SK-N-SH (cell line): ENCODE results near the gene S100A7. TPM values are rescaled to one million over a fixed set of nuclear protein-coding genes. Genes with fewer than 3 reads are reported as not detected.

Experiments
- CTCF ChIA-PET: fragments of 300-600, 350-600 bp; formaldehyde crosslinking; extraction: SDS; loops from one replicate; lab custom pipeline; 2021; lab: Yijun Ruan, JAX
- POLR2A ChIA-PET: fragments of 350-600 bp; sonication (Branson Sonifier 250); formaldehyde crosslinking; extraction: SDS; loops from one replicate; lab custom pipeline; 2020; ENCODE audit warnings: antibody characterized with exemption, inconsistent platforms; lab: Yijun Ruan, JAX
- DNase-seq: peaks from one replicate; pipeline ENCODE4 v3.0.0; 2012
- H2AFZ ChIP-seq: fragments of 200-600 bp; sonication (generic); 2 replicates; pipeline ENCODE4 v1.8.1; 2016; ENCODE audit warnings: antibody characterized with exemption, mild to moderate bottlenecking, low read depth
- H3F3A ChIP-seq: fragments of 200-600 bp; sonication (generic); replicated peaks from 2 replicates; pipeline ENCODE3; 2016; ENCODE audit warnings: antibody characterized with exemption, mild to moderate bottlenecking; ENCODE audit not compliant: insufficient read depth
- H3K27ac ChIP-seq, 2 experiments: fragments of 200-500 bp in 1 of 2; fragments of 200-600 bp in 1 of 2; sonication (Bioruptor generic) in 1 of 2; sonication (generic), shearing (Covaris generic) in 1 of 2; 2 replicates each; pipeline versions ENCODE4 v1.5.1 to v1.6.1; 2014 to 2016; ENCODE audit warnings: low read depth in 2 of 2, inconsistent platforms in 1 of 2, low read length in 1 of 2, mild to moderate bottlenecking in 1 of 2, mixed read lengths in 1 of 2
- H3K27me3 ChIP-seq: fragments of 200-600 bp; sonication (generic), shearing (Covaris generic); 2 replicates; pipeline ENCODE4 v1.6.1; 2016; ENCODE audit warnings: mixed run types; ENCODE audit not compliant: insufficient read depth
- H3K36me3 ChIP-seq, 2 experiments: fragments of 200-500 bp in 1 of 2; fragments of 200-600 bp in 1 of 2; sonication (Bioruptor generic) in 1 of 2; sonication (generic) in 1 of 2; replicated peaks in 1 of 2; 2 replicates each; pipeline versions ENCODE3 to v1.5.1; 2014 to 2016; ENCODE audit warnings: low read length in 1 of 2, mild to moderate bottlenecking in 1 of 2; ENCODE audit not compliant: insufficient read depth in 2 of 2, control insufficient read depth in 1 of 2
- H3K4me1 ChIP-seq, 2 experiments: fragments of 200-500 bp in 1 of 2; fragments of 200-600 bp in 1 of 2; sonication (Bioruptor generic) in 1 of 2; sonication (generic), shearing (Covaris generic) in 1 of 2; 2 replicates each; pipeline versions ENCODE4 v1.5.1 to v1.6.1; 2014 to 2016; ENCODE audit warnings: low read depth in 1 of 2, low read length in 1 of 2, mixed run types in 1 of 2; ENCODE audit not compliant: insufficient read depth in 2 of 2, control insufficient read depth in 1 of 2
- H3K4me2 ChIP-seq: fragments of 200-600 bp; sonication (generic), shearing (Covaris generic); 2 replicates; pipeline ENCODE4 v1.6.1; 2017; ENCODE audit warnings: mixed run types
- H3K4me3 ChIP-seq, 2 experiments: fragments of 200-500 bp in 1 of 2; fragments of 200-600 bp in 1 of 2; sonication (Bioruptor generic) in 1 of 2; sonication (generic), shearing (Covaris generic) in 1 of 2; 2 replicates each; pipeline versions ENCODE4 v1.5.1 to v1.8.1; 2014 to 2016; ENCODE audit warnings: low read depth in 2 of 2, inconsistent platforms in 1 of 2, low read length in 1 of 2, mild to moderate bottlenecking in 1 of 2, mixed read lengths in 1 of 2, moderate library complexity in 1 of 2
- H3K79me2 ChIP-seq: fragments of 200-600 bp; sonication (generic); 2 replicates; pipeline ENCODE4 v1.8.1; 2017; ENCODE audit warnings: mild to moderate bottlenecking; ENCODE audit not compliant: insufficient read depth
- H3K9ac ChIP-seq: fragments of 200-600 bp; sonication (generic); 2 replicates; pipeline ENCODE4 v1.6.1; 2017; ENCODE audit warnings: mixed run types
- H3K9me2 ChIP-seq: fragments of 200-600 bp; sonication (generic); 2 replicates; pipeline ENCODE4 v1.6.1; 2017; ENCODE audit warnings: mixed run types
- H3K9me3 ChIP-seq: fragments of 200-600 bp; sonication (generic); 2 replicates; pipeline ENCODE4 v1.6.1; 2017; ENCODE audit warnings: mixed run types, mild to moderate bottlenecking, moderate library complexity
- H4K20me1 ChIP-seq: fragments of 200-600 bp; sonication (generic); 2 replicates; pipeline ENCODE4 v1.6.1; 2017; ENCODE audit warnings: mild to moderate bottlenecking, mixed run types; ENCODE audit not compliant: insufficient read depth
- CHD2 ChIP-seq: fragments of 150-350 bp; IDR thresholded peaks from 2 replicates; pipeline ENCODE4 v1.6.1; 2018; ENCODE audit warnings: low read length; ENCODE audit not compliant: partially characterized antibody
- FOXJ3 ChIP-seq: sonication (generic); formaldehyde crosslinking; IDR thresholded peaks from 2 replicates; pipeline ENCODE4 v1.5.1; 2020; ENCODE audit warnings: mild to moderate bottlenecking, missing genetic modification reagents
- JUND ChIP-seq: IDR thresholded peaks from 2 replicates; pipeline ENCODE4 v1.4.0; 2012
- MEF2A ChIP-seq: IDR thresholded peaks from 2 replicates; pipeline ENCODE4 v1.4.0; 2012; ENCODE audit warnings: low read depth, borderline replicate concordance
- MXI1 ChIP-seq: IDR thresholded peaks from 2 replicates; pipeline ENCODE4 v1.6.1; 2012; ENCODE audit warnings: mild to moderate bottlenecking, low read depth, low read length, improper control_type of control experiment
- POLR2AphosphoS5 ChIP-seq: IDR thresholded peaks from 2 replicates; pipeline ENCODE4 v1.6.1; 2012; ENCODE audit warnings: low read depth, low read length
- RAD21 ChIP-seq: IDR thresholded peaks from 2 replicates; pipeline ENCODE4 v1.6.1; 2012; ENCODE audit warnings: mild to moderate bottlenecking, low read length
- SMC3 ChIP-seq: IDR thresholded peaks from 2 replicates; pipeline ENCODE4 v1.6.1; 2012; ENCODE audit warnings: low read depth, low read length, improper control_type of control experiment
- TAF1 ChIP-seq: IDR thresholded peaks from 2 replicates; pipeline ENCODE4 v1.6.1; 2012; ENCODE audit warnings: low read depth, mild to moderate bottlenecking, low read length, moderate library complexity, borderline replicate concordance
- TEAD4 ChIP-seq: IDR thresholded peaks from 2 replicates; pipeline ENCODE4 v1.4.0; 2012; ENCODE audit warnings: mild to moderate bottlenecking, borderline replicate concordance; ENCODE audit not compliant: insufficient read depth
- WGBS: methylation state at CpG from one replicate; pipeline ENCODE4 v1.1.6; 2017; ENCODE audit warnings: low lambda C conversion rate; 5-methylcytosine and 5-hydroxymethylcytosine counted together
- polyA plus RNA-seq, 3 experiments: library from polyadenylated mRNA; depleted of rRNA; stranded (reverse); fragments of >200 nt; gene quantifications; 2 replicates each; pipeline ENCODE4 v1.2.3, GENCODE V29; 2012
- TF ChIP-seq, protein P1 (sequence below): fragments of 150-350 bp; IDR thresholded peaks from 2 replicates; pipeline ENCODE4 v1.6.1; 2017; ENCODE audit warnings: antibody characterized with exemption, low read length, low read depth, borderline replicate concordance
- TF ChIP-seq, protein P2 (sequence below): IDR thresholded peaks from 2 replicates; pipeline ENCODE4; 2012
- TF ChIP-seq, protein P3 (sequence below): IDR thresholded peaks from 2 replicates; pipeline ENCODE4 v1.4.0; 2012; ENCODE audit warnings: low read depth, borderline replicate concordance
- TF ChIP-seq, protein P4 (sequence below): IDR thresholded peaks from 2 replicates; pipeline ENCODE4 v1.6.1; 2012; ENCODE audit warnings: mild to moderate bottlenecking, low read depth, low read length, moderate library complexity
- TF ChIP-seq, protein P5 (sequence below): IDR thresholded peaks from 2 replicates; pipeline ENCODE4 v1.4.0; 2012; ENCODE audit warnings: low read depth

S100A7 gene
- polyA plus RNA-seq, 1 of the 3 experiments (the other 2 are of a cell fraction): not detected

DNA sequence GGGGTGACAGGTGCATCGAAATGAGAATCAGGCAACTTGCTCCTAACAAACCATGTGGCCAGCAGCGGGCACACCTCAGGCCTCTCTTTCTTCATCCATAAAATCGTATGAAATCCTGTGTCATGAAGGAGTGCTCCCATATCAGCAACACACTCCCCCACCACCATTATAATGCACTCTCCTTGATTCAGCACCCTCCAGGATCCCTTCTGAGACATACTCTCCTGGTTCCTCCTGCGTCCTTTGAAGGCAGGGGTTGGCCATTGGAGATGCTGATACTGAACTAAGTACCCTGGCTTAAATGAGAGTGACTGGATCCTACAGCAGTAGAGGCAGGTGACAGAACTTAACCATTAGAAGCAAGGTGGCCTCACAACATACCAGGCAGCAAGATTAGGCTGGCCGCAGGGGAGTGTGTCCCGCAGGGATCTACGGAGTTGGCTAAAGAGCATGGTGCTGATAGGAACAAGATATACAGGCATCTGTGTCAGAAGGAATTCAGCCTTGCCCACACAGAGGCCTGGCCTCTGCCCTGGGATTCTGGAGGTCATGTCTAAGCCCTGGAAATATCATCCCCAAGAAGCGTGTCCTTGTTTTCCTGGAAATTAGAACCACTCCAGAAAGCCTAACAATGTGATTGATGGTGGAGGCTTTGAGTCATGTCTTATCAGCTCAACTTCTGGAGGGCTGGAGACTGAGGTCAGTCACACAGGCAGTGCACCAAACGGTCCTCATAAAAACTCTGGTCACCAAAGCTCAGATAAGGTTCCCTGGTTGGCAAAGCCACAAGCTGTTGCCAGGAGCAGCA is 27.4 kb downstream of the S100A7 start:
- POLR2A ChIA-PET: no interaction called here
- DNase-seq: no peak

DNA sequence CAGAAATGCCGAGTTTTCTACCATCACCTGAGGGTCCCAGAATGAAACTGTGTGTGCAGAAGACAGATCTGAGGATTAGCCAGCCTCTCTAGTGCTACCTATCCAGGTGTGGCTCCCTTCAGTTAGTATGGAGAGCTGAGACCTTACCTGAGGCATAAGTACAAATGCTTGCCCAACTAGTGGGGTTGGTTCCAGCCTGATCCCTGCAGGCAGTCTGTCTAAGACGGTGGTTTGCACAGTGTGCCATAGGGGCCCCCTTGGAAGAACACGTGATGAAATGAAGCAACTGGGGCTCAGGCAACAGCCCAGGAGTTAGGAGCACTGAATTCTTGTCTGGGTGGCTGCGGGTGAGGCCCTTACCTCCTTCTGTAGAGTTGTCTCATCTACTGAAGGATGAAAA is 28.5 kb downstream of the S100A7 start:
- CTCF ChIA-PET: no interaction called here
- H4K20me1 ChIP-seq: no peaks in the 10 kb centered on the region

More for the DNA sequence above, 27.4 kb downstream of the S100A7 start:
- Histone ChIP-seq H3K9me2 (no peaks in the 10 kb centered on the region), H3F3A (no peaks in the 10 kb centered on the region), H3K9ac (no peak overlapping the region), H2AFZ (no peak overlapping the region), H3K4me2 (no peak overlapping the region), H3K4me1 (no peaks in the 10 kb centered on the region), H4K20me1 (no peaks in the 10 kb centered on the region), H3K4me3 (no peak overlapping the region), H3K9me3 (no peaks in the 10 kb centered on the region), H3K27me3 (peaks cover 12% of the 10 kb centered on the region; the same call in 1 of the 2 replicates), H3K79me2 (no peaks in the 10 kb centered on the region), H3K36me3 (no peaks in the 10 kb centered on the region), H3K27ac (no peak overlapping the region)
- TF ChIP-seq, protein P1, sequence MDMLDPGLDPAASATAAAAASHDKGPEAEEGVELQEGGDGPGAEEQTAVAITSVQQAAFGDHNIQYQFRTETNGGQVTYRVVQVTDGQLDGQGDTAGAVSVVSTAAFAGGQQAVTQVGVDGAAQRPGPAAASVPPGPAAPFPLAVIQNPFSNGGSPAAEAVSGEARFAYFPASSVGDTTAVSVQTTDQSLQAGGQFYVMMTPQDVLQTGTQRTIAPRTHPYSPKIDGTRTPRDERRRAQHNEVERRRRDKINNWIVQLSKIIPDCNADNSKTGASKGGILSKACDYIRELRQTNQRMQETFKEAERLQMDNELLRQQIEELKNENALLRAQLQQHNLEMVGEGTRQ: no peak
- TF ChIP-seq CHD2 (no peak), POLR2AphosphoS5 (no peak)
- TF ChIP-seq, protein P2, sequence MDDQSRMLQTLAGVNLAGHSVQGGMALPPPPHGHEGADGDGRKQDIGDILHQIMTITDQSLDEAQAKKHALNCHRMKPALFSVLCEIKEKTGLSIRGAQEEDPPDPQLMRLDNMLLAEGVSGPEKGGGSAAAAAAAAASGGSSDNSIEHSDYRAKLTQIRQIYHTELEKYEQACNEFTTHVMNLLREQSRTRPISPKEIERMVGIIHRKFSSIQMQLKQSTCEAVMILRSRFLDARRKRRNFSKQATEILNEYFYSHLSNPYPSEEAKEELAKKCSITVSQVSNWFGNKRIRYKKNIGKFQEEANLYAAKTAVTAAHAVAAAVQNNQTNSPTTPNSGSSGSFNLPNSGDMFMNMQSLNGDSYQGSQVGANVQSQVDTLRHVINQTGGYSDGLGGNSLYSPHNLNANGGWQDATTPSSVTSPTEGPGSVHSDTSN: no peak
- 16% methylated on average over 8 of the region's 9 CpGs for WGBS
- CTCF ChIA-PET: no interaction called here

More for the DNA sequence above, 28.5 kb downstream of the S100A7 start:
- POLR2A ChIA-PET: no interaction called here
- Histone ChIP-seq H3K79me2 (no peaks in the 10 kb centered on the region), H3F3A (no peaks in the 10 kb centered on the region), H3K27me3 (peaks cover 12% of the 10 kb centered on the region; the same call in 1 of the 2 replicates), H3K27ac (no peak overlapping the region), H2AFZ (no peak overlapping the region), H3K9ac (no peak overlapping the region), H3K4me1 (no peaks in the 10 kb centered on the region), H3K36me3 (no peaks in the 10 kb centered on the region), H3K9me2 (no peaks in the 10 kb centered on the region), H3K4me3 (no peak overlapping the region), H3K9me3 (no peaks in the 10 kb centered on the region), H3K4me2 (no peak overlapping the region)
- WGBS: 0% methylated on average over 4 of the region's 4 CpGs
- no peak for DNase-seq
- TF ChIP-seq MXI1: no peak
- TF ChIP-seq RAD21: no peak
- TF ChIP-seq, protein P3, sequence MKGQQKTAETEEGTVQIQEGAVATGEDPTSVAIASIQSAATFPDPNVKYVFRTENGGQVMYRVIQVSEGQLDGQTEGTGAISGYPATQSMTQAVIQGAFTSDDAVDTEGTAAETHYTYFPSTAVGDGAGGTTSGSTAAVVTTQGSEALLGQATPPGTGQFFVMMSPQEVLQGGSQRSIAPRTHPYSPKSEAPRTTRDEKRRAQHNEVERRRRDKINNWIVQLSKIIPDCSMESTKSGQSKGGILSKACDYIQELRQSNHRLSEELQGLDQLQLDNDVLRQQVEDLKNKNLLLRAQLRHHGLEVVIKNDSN: no peak
- TF ChIP-seq SMC3: no peak
- no peak for TF ChIP-seq TEAD4
- no peak for TF ChIP-seq TAF1
- TF ChIP-seq, protein P4, sequence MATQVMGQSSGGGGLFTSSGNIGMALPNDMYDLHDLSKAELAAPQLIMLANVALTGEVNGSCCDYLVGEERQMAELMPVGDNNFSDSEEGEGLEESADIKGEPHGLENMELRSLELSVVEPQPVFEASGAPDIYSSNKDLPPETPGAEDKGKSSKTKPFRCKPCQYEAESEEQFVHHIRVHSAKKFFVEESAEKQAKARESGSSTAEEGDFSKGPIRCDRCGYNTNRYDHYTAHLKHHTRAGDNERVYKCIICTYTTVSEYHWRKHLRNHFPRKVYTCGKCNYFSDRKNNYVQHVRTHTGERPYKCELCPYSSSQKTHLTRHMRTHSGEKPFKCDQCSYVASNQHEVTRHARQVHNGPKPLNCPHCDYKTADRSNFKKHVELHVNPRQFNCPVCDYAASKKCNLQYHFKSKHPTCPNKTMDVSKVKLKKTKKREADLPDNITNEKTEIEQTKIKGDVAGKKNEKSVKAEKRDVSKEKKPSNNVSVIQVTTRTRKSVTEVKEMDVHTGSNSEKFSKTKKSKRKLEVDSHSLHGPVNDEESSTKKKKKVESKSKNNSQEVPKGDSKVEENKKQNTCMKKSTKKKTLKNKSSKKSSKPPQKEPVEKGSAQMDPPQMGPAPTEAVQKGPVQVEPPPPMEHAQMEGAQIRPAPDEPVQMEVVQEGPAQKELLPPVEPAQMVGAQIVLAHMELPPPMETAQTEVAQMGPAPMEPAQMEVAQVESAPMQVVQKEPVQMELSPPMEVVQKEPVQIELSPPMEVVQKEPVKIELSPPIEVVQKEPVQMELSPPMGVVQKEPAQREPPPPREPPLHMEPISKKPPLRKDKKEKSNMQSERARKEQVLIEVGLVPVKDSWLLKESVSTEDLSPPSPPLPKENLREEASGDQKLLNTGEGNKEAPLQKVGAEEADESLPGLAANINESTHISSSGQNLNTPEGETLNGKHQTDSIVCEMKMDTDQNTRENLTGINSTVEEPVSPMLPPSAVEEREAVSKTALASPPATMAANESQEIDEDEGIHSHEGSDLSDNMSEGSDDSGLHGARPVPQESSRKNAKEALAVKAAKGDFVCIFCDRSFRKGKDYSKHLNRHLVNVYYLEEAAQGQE: no peak
- TF ChIP-seq JUND: no peak
- TF ChIP-seq, protein P5, sequence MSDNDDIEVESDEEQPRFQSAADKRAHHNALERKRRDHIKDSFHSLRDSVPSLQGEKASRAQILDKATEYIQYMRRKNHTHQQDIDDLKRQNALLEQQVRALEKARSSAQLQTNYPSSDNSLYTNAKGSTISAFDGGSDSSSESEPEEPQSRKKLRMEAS: no peak
- TF ChIP-seq, protein P1: no peak
- TF ChIP-seq MEF2A: no peak
- no peak for TF ChIP-seq FOXJ3 (CRISPR knock-in tag)
